PFSK-1 (cell line): ENCODE measurements around the gene TATDN2.

ENCODE experiments used
- FOXP2 ChIP-seq: optimal IDR thresholded peaks from 2 replicates; pipeline ENCODE3; 2011; ENCODE audit warnings: borderline replicate concordance, control low read depth, inconsistent platforms; ENCODE audit not compliant: insufficient read depth; ENCODE audit errors: extremely low read length, extremely low read depth
- POLR2AphosphoS5 ChIP-seq: IDR thresholded peaks from 2 replicates; pipeline ENCODE4 v1.6.1; 2012; ENCODE audit warnings: low read depth, mild to moderate bottlenecking, control low read depth, low read length, moderate library complexity
- SIN3A ChIP-seq: IDR thresholded peaks from 2 replicates; pipeline ENCODE4 v1.6.1; 2012; ENCODE audit warnings: mild to moderate bottlenecking, low read length, moderate library complexity, borderline replicate concordance; ENCODE audit not compliant: insufficient read depth
- TAF1 ChIP-seq: IDR thresholded peaks from 2 replicates; pipeline ENCODE4 v1.6.1; 2012; ENCODE audit warnings: low read length, control low read depth, borderline replicate concordance; ENCODE audit not compliant: insufficient read depth
- TF ChIP-seq, protein P1 (sequence below), 2 experiments: IDR thresholded peaks; 2 replicates each; pipeline versions ENCODE4 v1.6.1 to v1.8.0; 2011 to 2012; ENCODE audit warnings: low read depth in 2 of 2, low read length in 2 of 2, control low read depth in 1 of 2, inconsistent platforms in 1 of 2, mild to moderate bottlenecking in 1 of 2, moderate library complexity in 1 of 2; ENCODE audit not compliant: insufficient read depth in 1 of 2

DNA sequence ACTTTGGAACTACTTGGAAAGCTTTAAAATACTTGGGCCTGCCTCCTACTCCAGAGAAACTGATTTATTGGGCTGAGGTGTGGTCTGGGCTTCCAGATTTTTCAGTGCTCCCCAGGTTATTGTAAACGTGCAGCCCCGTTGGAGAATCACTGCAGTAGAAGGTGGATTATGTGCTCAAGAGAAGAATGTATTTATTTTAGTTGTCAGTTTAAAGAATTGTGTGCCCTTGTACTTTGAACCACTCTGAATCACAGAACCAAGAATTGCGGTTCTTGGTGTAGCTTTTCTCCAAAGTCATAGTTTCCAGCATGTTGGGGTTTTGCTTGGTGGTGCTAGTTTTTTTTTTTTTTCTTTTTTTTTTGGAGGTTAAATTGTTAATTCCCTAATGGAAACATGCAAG is 1.6 kb downstream of the TATDN2 start:
- TF ChIP-seq TAF1: no peak
- TF ChIP-seq POLR2AphosphoS5: no peak
- TF ChIP-seq FOXP2: no peak
- TF ChIP-seq, protein P1, sequence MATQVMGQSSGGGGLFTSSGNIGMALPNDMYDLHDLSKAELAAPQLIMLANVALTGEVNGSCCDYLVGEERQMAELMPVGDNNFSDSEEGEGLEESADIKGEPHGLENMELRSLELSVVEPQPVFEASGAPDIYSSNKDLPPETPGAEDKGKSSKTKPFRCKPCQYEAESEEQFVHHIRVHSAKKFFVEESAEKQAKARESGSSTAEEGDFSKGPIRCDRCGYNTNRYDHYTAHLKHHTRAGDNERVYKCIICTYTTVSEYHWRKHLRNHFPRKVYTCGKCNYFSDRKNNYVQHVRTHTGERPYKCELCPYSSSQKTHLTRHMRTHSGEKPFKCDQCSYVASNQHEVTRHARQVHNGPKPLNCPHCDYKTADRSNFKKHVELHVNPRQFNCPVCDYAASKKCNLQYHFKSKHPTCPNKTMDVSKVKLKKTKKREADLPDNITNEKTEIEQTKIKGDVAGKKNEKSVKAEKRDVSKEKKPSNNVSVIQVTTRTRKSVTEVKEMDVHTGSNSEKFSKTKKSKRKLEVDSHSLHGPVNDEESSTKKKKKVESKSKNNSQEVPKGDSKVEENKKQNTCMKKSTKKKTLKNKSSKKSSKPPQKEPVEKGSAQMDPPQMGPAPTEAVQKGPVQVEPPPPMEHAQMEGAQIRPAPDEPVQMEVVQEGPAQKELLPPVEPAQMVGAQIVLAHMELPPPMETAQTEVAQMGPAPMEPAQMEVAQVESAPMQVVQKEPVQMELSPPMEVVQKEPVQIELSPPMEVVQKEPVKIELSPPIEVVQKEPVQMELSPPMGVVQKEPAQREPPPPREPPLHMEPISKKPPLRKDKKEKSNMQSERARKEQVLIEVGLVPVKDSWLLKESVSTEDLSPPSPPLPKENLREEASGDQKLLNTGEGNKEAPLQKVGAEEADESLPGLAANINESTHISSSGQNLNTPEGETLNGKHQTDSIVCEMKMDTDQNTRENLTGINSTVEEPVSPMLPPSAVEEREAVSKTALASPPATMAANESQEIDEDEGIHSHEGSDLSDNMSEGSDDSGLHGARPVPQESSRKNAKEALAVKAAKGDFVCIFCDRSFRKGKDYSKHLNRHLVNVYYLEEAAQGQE (IDR thresholded peaks at IDR 0.05; ENCODE audit: insufficient read depth in 1 of 2, low read depth in 2 of 2, low read length in 2 of 2): no peak
- no peak for TF ChIP-seq SIN3A
